GM12878 (cell line): ENCODE results near the gene CYB5A. TPM values are rescaled to one million over a fixed set of nuclear protein-coding genes. Genes with fewer than 3 reads are reported as not detected.

Experiments
- ATAC-seq: fragments of 200-7000 bp; cut with Tn5 transposase; 3 replicates; pipeline ENCODE4 v1.9.1; 2020; ENCODE audit warnings: mild to moderate bottlenecking, moderate library complexity
- BruUV-seq: library from RNA; stranded (reverse); fragments of 400-500 nt; replicated peaks from 2 replicates; lab custom pipeline; 2021; lab: Mats Ljungman, UMichigan
- CTCF ChIA-PET: fragments of 300-600 bp; sonication (Branson Sonifier 250); formaldehyde crosslinking; extraction: SDS; loops from one replicate; lab custom pipeline; 2021; ENCODE audit warnings: inconsistent platforms; lab: Yijun Ruan, JAX
- POLR2A ChIA-PET: fragments of 350-600 bp; formaldehyde crosslinking; extraction: SDS; loops from one replicate; lab custom pipeline; 2021; ENCODE audit warnings: inconsistent platforms; lab: Charles Lee
- RAD21 ChIA-PET: fragments of 300-600 bp; sonication (Branson Sonifier 250); formaldehyde crosslinking; loops from one replicate; lab custom pipeline; 2023; ENCODE audit warnings: antibody characterized with exemption; ENCODE audit not compliant: unreplicated experiment; lab: Charles Lee
- SMC1A ChIA-PET: fragments of 300-600 bp; sonication (Branson Sonifier 250); formaldehyde crosslinking; loops from one replicate; lab custom pipeline; 2023; ENCODE audit not compliant: unreplicated experiment, uncharacterized antibody; lab: Charles Lee
- DNase-seq: peaks from one replicate; pipeline ENCODE4 v3.0.0-alpha.2; 2011; ENCODE audit warnings: low read depth, low spot score
- FAIRE-seq: peaks from 3 replicates; lab custom pipeline; 2011; peaks lifted over from hg19 to GRCh38; lab: Jason Lieb, UNC
- H2AFZ ChIP-seq: 2 replicates; pipeline ENCODE4 v1.6.0; 2011; ENCODE audit warnings: low read depth, low read length, control low read depth; ENCODE audit not compliant: control insufficient read depth
- H3K27ac ChIP-seq: 2 replicates; pipeline ENCODE4 v1.5.1; 2011; ENCODE audit warnings: control low read depth; ENCODE audit not compliant: control insufficient read depth, insufficient read depth
- H3K27me3 ChIP-seq, 2 experiments: replicated peaks in 1 of 2; 2 replicates each; pipeline versions ENCODE4 v1.6.0 to v1.6.1; 2011; ENCODE audit warnings: low read length in 1 of 2; ENCODE audit not compliant: control insufficient read depth in 2 of 2, insufficient read depth in 2 of 2
- H3K36me3 ChIP-seq, 2 experiments: 2 replicates each; pipeline ENCODE4 v1.5.1; 2011; ENCODE audit warnings: low read length in 1 of 2; ENCODE audit not compliant: control insufficient read depth in 2 of 2, insufficient read depth in 2 of 2
- H3K4me1 ChIP-seq: 2 replicates; pipeline ENCODE4 v1.6.1; 2011; ENCODE audit warnings: mild to moderate bottlenecking, low read length, moderate library complexity, mixed read lengths; ENCODE audit not compliant: control insufficient read depth, insufficient read depth
- H3K4me2 ChIP-seq: 2 replicates; pipeline ENCODE4 v1.6.0; 2011; ENCODE audit warnings: control low read depth; ENCODE audit not compliant: control insufficient read depth, insufficient read depth
- H3K4me3 ChIP-seq: fragments of 200-600 bp; sonication (generic); 2 replicates; pipeline ENCODE4 v1.5.1; 2016
- H3K79me2 ChIP-seq: 2 replicates; pipeline ENCODE4 v1.6.0; 2011; ENCODE audit warnings: low read length; ENCODE audit not compliant: control insufficient read depth, insufficient read depth
- H3K9ac ChIP-seq: 2 replicates; pipeline ENCODE4 v1.8.0; 2011; ENCODE audit warnings: low read length, control low read depth, mixed read lengths; ENCODE audit not compliant: control insufficient read depth, insufficient read depth
- H3K9me3 ChIP-seq: replicated peaks from 3 replicates; pipeline ENCODE4 v1.5.1; 2011; ENCODE audit warnings: mild to moderate bottlenecking, low read length; ENCODE audit not compliant: control insufficient read depth, insufficient read depth
- H4K20me1 ChIP-seq: 2 replicates; pipeline ENCODE4 v1.6.0; 2011; ENCODE audit not compliant: control insufficient read depth, insufficient read depth
- E2F4 ChIP-seq: IDR thresholded peaks from 2 replicates; pipeline ENCODE4 v1.6.1; 2012; ENCODE audit warnings: low read depth, low read length, improper control_type of control experiment
- LARP7 ChIP-seq: fragments of 450-650 bp; IDR thresholded peaks from 2 replicates; pipeline ENCODE4 v1.6.1; 2017; ENCODE audit warnings: mild to moderate bottlenecking
- NFIC ChIP-seq: IDR thresholded peaks from 2 replicates; pipeline ENCODE4 v1.6.1; 2012; ENCODE audit warnings: low read depth, mild to moderate bottlenecking, inconsistent platforms, low read length, moderate library complexity
- PAX5 ChIP-seq: IDR thresholded peaks from 2 replicates; pipeline ENCODE4 v1.6.1; 2011; ENCODE audit warnings: low read depth, low read length, borderline replicate concordance
- POU2F2 ChIP-seq: IDR thresholded peaks from 3 replicates; pipeline ENCODE4 v1.6.1; 2011; ENCODE audit warnings: low read depth, mild to moderate bottlenecking, low read length, borderline replicate concordance
- RCOR1 ChIP-seq: conservative IDR thresholded peaks from 2 replicates; pipeline ENCODE4 v1.6.1; 2012; ENCODE audit warnings: low read depth, low read length, improper control_type of control experiment
- TCF12 ChIP-seq: IDR thresholded peaks from 2 replicates; pipeline ENCODE4 v1.6.1; 2011; ENCODE audit warnings: low read depth, mild to moderate bottlenecking, low read length
- TCF7 ChIP-seq: IDR thresholded peaks from 2 replicates; pipeline ENCODE4 v1.6.1; 2014; ENCODE audit warnings: antibody characterized with exemption, borderline replicate concordance
- YBX1 ChIP-seq: fragments of 450-650 bp; IDR thresholded peaks from 2 replicates; pipeline ENCODE4 v1.6.1; 2016; ENCODE audit warnings: antibody characterized with exemption
- WGBS: methylation state at CpG from one replicate; pipeline ENCODE4 v1.1.6; 2016; ENCODE audit warnings: low lambda C conversion rate; ENCODE audit not compliant: insufficient replicate concordance, insufficient coverage; ENCODE audit errors: missing lambda C conversion rate; 5-methylcytosine and 5-hydroxymethylcytosine counted together
- in situ Hi-C: fragments of 300-500 bp; cut with MboI; formaldehyde crosslinking; loops from 9 replicates; pipeline ENCODE4 v1.14.3; 2018; ENCODE audit warnings: mixed read lengths
- intact Hi-C: fragments of 100-400 bp; cut with micrococcal nuclease; formaldehyde crosslinking; loops from one replicate; pipeline ENCODE4 v1.14.2; 2022; ENCODE audit not compliant: unreplicated experiment
- polyA plus RNA-seq, 11 experiments: library from polyadenylated mRNA; depleted of rRNA in 4 of 11; unstranded in 6 of 11; stranded (reverse) in 5 of 11; fragments of >200 nt; fragmentation: Nextera tagmentation in 4 of 11; fragmentation: Illumina TruSeq in 1 of 11; extraction: Ambion mirVana in 4 of 11; extraction: Trizol in 1 of 11; gene quantifications; 1 replicate in 1 of 11; 2 replicates in 10 of 11; pipeline versions ENCODE4 v1.2.1 to v1.2.3, GENCODE V29; 2011 to 2016; ENCODE audit warnings: inconsistent platforms in 2 of 11, missing spikeins in 2 of 11, low read depth in 1 of 11
- total RNA-seq, 4 experiments: library from RNA; depleted of rRNA in 3 of 4; stranded (reverse); fragments of >200 nt in 3 of 4; fragmentation: Illumina TruSeq in 1 of 4; extraction: Trizol in 1 of 4; gene quantifications; 2 replicates each; pipeline versions ENCODE4 v1.2.1 to v1.2.3, GENCODE V29; 2013 to 2021
- TF ChIP-seq, protein P1 (sequence below): fragments of 150-350 bp; IDR thresholded peaks from 2 replicates; pipeline ENCODE4 v1.6.1; 2014; ENCODE audit warnings: mild to moderate bottlenecking, low read depth, low read length

The CYB5A gene
- total and polyA plus RNA-seq, 10 of the 15 experiments (the other 5 are each of a cell fraction or from before 2014, with no cell fraction given) = 60.2 to 129 (median 103) TPM

DNA sequence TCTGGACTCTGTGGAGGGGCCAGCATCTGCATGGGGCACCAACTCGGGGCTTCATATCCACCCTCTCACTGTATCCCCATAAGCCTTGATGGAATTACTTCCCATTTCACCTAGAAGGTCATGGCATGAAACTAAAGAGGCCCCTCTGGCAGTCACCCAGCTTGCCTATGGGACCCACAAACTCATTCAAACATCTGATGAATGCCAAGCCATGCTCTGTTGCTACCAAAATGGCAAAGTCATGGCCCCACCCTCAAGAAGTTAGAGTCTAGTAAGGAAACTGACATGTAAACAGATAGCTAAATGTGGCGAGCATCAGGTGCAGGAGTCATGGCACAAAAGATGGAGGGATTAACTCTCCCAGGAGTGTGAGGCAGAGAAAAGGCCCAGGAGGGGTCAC, 14.5 kb downstream of the CYB5A start:
- Histone ChIP-seq H3K79me2 (no peaks in the 10 kb centered on the region; the same call in 1 of the 2 replicates), H3K27ac (no peak overlapping the region), H3K9me3 (no peaks in the 10 kb centered on the region), H3K4me3 (no peak overlapping the region), H3K4me2 (no peak overlapping the region), H4K20me1 (no peaks in the 10 kb centered on the region), H3K36me3 (no peaks in the 10 kb centered on the region; a peak in 1 of 4 replicates), H3K4me1 (peaks cover 1% of the 10 kb centered on the region; the same call in 1 of the 2 replicates), H2AFZ (no peak overlapping the region), H3K9ac (no peak overlapping the region), H3K27me3 (no peaks in the 10 kb centered on the region)
- DNase-seq (no peak), ATAC-seq (no peak), FAIRE-seq (no peak)
- ChIA-PET RAD21 (no interaction called here), CTCF (interaction anchor here (0.6 kb wide), 1 partner anchor 13 kb away, joined by 3 read pairs; no protein-coding TSS in a partner anchor), SMC1A (interaction anchor here (1.5 kb wide), 1 partner anchor 10 kb away, joined by 5 read pairs; no protein-coding TSS in a partner anchor), POLR2A (no interaction called here)
- TF ChIP-seq LARP7 = no peak
- TF ChIP-seq NFIC = no peak
- no peak for TF ChIP-seq E2F4
- TF ChIP-seq, protein P1, sequence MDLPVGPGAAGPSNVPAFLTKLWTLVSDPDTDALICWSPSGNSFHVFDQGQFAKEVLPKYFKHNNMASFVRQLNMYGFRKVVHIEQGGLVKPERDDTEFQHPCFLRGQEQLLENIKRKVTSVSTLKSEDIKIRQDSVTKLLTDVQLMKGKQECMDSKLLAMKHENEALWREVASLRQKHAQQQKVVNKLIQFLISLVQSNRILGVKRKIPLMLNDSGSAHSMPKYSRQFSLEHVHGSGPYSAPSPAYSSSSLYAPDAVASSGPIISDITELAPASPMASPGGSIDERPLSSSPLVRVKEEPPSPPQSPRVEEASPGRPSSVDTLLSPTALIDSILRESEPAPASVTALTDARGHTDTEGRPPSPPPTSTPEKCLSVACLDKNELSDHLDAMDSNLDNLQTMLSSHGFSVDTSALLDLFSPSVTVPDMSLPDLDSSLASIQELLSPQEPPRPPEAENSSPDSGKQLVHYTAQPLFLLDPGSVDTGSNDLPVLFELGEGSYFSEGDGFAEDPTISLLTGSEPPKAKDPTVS = no peak
- TF ChIP-seq YBX1 = no peak
- TF ChIP-seq RCOR1 = no peak
- no peak for TF ChIP-seq PAX5
- TF ChIP-seq TCF7 = no peak
- no peak for TF ChIP-seq TCF12
- no peak for TF ChIP-seq POU2F2
- intact Hi-C loops (no loop called here), in situ Hi-C loops (no loop called here)
- whole genome bisulfite sequencing = 94% methylated on average over 2 of the region's 2 CpGs
- no TSS peak for BruUV-seq
